EH (cell line): ENCODE measurements around the gene KRT33B.
"Not testable (repeated sequence)": the region's sequence is repeated elsewhere in the genome, so short reads cannot be mapped to it uniquely, and the experiment has no call there.

Source experiments
- DNase-seq: peaks from one replicate; pipeline ENCODE4 v3.0.0-alpha.2; 2015; ENCODE audit warnings: low read depth

The KRT33B gene

GRCh38 chr17:41347869-41348760 is 21.5 kb downstream of the KRT33B start:
- no peak for DNase-seq

DNA sequence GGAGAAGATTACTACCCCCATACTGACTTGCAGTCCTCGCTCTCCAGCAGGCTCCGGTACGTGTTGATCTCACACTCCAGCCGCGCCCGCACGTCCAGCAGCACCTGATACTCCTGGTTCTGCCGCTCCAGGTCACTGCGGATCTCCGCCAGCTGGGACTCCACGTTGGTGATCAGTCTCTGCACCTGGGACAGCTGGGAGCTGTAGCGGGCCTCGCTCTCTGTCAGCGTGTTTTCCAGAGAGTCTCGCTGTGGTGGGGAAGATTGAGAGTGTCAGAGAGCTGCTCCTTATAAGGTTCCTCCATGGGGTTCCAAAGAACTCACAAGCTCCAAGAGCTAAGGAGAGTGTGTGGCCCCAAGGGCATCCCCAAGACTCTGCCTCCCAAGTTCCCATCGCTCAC is 23.2 kb downstream of the KRT33B start:
- DNase-seq = not testable (repeated sequence)

DNA sequence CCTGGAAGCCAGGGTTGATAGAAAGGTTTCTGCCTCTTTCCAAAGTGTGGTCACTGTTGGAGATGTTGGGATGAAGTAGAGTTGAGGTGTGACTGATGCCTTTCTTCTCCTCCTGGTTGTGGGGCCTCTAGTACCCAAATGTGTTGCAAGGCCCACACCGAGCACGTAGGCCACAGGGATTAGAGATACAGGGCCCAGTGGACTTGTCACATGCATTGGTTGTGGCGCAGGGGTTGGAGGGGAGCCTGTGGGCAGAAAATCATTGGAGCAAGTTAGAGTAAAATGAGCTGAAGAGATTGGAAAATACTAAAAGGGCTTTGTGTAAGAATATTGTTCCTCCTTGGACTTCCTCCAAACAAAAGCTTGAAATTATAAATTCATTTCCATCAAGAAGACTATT is 23.6 kb downstream of the KRT33B start:
- no peak for DNase-seq

DNA sequence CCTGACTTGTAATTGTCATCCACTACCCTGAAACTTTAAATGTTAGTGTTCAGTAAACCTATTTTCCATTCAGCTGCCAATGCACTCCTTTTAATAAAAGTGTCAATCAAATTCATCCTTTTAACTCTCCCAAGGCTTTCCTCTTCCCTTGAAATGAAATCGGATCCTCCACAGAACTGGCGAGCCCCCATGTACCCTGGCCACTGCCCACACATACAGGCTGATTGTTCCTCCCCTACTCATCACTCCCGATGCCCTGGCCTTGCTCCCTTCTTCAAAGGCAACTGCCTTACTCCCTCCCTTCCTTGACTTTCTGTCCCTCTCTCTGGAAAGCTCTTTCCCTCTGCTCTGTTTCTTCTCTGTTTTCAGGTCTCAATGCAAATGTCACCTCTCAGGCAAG is 26.6 kb downstream of the KRT33B start:
- DNase-seq = no peak

- DNase-seq = no peak
These were observed 28.4 kb downstream of the KRT33B start for GRCh38 chr17:41340934-41341861.

DNA sequence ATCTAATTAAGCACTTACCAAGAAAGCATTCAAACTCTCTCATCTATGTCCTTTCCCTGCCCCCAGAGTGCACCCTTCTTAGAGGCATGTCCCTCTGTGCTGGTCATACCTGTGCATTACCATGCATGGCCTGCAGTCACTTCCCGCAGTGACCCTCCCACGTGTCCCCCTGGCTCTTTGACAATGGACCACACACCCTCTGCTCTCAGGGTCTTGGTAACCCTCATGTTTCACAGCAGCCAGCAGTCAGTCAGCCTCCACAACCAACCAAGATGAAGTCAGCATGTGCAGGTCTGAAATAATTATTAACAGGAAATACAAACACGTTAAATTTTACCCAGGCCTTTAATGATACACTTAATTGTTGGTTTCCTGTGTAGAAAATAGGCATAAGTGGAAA is 29.1 kb downstream of the KRT33B start:
- DNase-seq = no peak

GRCh38 chr17:41339571-41340172 is 29.9 kb downstream of the KRT33B start:
- no peak for DNase-seq

DNA sequence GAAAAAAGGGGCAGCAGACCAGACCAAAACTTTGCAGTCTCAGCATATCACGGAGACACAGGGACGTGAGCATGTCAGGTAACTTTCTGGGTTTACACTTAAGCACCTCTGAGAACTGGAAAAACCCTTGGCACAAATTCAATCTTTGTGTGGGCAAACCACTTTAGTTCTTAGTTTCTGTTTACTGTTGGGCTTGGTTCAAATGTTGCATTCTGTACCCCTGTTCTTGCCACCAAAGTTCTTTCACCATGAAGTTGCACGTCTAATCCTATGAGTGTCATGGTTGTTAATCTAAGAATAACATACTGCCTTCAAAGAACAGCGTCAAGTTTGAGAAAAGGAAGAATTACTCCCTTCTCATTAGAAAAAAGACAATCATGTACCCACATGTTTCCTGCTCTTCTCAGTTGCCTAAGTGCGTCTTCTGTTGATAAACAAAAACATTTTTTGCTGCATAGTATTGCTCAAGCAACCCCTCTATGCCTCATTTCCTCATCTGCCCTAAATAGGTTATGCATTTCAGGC is 30.6 kb downstream of the KRT33B start:
- peak; percentile 22 for DNase-seq

DNA sequence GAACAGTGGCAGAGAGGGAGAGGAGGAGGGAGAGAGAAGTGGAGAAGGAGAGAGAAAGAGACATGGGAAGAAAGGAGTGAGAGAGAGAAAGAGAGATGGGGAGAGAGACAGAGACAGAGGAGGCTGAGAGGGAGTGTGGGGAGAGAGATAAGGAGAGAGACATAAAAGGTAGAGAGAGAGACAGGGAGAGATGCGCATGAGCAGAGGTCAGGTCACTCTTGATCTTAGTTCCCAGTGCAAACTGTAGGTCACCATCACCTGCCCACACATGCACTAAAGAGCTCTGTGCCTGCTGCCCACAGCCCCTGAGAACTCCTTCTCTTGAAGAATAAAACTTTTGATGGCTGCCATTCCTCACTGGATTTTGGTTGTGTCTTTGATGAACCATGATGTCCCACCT is 33.9 kb downstream of the KRT33B start:
- no peak for DNase-seq

DNA sequence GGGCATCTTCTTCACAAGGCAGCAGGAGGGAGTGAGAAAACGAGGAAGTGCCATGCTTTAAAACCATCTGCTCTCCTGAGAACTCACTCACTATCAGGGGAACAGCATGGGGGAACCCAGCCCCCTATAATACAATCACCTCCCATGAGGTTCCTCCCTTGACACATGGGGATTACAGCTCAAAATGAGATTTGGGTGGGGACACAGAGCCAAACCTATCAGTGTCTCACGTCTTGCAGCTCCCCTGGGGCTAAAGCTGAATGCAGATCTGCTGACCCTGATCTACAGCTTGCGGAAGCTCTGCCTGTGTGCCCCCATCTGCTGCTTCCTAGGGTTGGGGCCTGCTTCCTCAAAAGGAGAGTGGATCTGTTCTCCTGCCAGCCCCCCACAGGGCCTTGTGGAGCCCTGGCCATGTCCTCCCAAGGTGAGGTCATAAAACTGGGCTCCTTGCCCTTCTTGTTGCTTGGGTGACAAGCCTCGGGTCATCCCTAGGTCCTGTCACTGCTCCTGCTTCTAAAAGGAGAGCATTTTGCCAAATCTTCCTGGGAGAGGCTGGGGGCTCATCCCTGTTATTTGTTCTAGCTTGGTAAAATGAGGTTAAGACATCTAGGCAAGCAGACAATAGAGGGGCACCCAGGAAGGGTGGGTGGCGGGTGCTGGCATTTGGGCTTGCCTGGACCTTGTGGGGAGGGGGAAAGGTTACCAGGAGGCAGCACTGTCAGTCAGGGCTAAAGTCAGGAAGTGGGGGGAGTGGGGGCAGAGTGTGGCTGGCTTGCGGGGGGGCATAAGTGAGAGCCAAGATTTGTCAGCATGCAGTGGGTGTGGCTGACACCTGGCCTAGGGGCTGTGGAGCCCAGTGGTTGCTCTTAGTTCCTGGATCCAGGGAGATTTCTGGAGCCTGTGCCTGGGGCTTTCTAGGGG is 35.0 kb downstream of the KRT33B start:
- DNase-seq = no peak

DNA sequence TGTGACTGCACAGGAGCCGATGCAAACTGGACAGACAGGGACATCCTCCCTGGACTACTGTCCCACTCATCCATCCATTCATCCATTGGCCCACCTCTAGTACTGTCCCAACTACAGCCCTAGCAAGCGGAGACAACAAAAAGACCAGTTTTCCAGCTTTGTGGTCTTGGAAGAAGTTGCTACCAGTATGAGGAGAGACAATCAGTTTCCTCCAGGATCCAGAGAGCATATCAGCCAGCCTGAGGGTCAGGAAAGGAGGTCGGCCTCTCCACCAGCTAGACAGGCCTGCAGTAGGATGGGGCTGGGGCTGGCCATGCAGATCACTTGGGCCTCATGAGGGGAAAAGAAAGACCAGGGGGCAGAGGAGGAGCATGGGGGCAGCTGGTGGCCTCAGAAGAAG is 35.8 kb downstream of the KRT33B start:
- DNase-seq = no peak

DNA sequence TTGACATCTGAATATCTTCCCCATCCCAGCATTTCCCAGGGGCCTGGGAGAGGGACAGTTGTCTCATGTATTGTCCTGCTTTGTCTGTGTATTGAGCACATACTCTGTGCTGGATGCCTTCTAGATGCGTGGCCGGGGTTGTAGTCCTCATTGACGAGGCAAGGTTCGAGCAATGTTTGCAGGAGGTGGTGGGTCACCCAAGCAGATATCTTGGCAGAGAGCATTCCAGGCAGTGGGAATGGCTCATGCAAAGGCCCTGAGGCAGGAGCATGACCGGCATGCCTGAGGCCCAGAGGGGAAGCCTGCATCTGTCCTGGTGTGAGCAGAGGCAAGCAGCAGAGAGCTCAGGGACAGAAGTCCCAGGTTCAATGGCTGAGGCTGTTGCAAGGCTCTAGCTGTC is 36.5 kb downstream of the KRT33B start:
- no peak for DNase-seq

DNA sequence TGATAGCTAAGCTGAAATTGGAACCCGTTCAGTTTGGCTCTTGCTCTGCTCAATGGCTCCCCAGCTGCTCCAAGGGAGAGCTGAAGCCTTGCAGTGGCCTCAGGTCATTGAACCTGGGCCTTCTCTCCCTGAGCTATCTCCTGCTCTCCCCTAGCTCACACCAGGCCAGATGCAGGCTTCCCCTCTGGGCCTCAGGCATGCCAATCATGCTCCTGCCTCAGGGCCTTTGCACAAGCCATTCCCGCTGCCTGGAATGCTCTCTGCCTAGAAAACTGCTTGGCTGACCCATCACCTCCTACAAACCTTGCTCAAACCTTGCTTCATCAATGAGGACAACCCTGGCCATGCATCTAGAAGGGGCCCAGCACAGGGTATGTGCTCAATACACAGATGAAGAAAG is 37.4 kb downstream of the KRT33B start:
- no peak for DNase-seq

GRCh38 chr17:41331606-41332005 is 38.0 kb downstream of the KRT33B start:
- no peak for DNase-seq

- peak; percentile 75 for DNase-seq
These were observed 40.2 kb downstream of the KRT33B start for GRCh38 chr17:41329279-41329948.

DNA sequence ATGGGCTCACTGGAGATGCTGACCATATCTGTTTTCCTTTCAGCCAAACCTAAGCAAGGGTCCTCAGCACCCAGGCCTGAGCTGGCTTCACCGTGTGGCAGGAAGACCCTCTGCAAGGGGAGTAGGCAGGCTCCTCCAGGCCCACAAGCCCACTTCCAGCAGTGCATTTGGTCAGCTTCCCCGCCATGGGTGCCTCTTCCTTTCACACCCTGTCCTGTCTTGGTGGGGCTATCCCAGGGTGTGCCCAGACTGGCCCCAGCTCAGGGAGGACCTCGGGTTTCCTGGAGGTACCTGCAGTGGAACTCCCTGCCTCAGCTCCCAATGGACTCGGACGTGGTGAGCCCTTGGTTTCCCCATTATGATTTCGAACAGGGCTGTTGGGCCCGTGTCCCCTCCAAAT is 41.4 kb downstream of the KRT33B start:
- DNase-seq = no peak

GRCh38 chr17:41327411-41328120 is 42.0 kb downstream of the KRT33B start:
- DNase-seq = no peak

DNA sequence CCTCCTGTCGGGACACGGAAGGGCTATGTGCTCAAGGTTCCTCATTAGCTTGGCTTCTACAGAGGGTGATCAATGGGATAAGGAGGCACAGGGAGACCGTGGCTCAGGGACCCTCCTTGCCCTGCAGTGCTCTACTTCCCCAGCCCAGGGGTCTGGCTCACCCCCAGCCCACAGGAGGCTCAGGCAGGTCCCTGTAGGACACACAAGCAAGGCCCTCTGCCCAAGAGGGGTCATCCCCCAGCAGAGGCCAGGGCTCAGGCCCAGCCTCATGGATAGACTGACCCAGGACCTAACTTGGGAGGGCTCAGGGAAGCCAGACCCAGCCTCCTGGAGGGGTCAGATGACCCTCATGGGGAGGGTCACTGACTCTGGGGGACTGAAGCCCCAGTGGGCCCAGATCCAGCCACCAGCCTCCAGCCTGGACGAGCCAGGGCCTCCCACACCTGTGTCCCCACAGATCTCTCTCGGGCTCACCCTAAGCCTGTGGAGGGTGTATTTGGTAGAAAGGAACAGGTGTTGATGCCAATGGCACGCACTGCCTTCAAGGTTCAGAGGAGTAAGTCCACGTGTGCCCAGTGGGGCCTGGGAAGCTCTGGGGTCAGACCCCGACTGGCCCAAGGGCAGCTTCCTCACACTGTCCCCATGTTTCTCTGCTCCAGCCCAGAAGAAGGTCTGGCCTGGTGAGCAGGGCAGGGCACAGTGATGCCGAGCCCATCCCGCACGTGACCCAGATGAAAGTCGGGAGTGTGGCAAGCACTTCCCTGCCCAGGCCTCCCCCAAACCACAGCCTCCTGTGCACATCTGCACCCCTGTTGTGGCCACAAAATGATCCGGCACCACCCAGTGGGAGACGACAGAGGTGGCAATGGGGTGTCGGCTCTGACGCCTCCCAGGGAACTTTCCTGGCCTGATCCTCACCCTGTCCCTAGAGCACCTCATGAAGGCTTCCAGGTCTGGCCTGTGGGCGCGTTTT is 43.2 kb downstream of the KRT33B start:
- DNase-seq = no peak

- no peak for DNase-seq
These were observed 44.0 kb downstream of the KRT33B start for GRCh38 chr17:41325611-41326010.
